ENCODE data around the gene NAGPA.

GRCh38 chr16:5077304-5077703 lies 43.6 kb upstream of the NAGPA start:
- TF ChIP-seq CTCF (IDR thresholded peaks at IDR 0.05) (no peak), E2F4 (CRISPR knock-in tag; IDR thresholded peaks at IDR 0.05; ENCODE audit: borderline replicate concordance, low read depth) (no peak), NR1H2 (CRISPR knock-in tag; IDR thresholded peaks at IDR 0.05) (no peak), ZNF263 (CRISPR knock-in tag; IDR thresholded peaks at IDR 0.05; ENCODE audit: low read depth) (no peak), SOX15 (CRISPR knock-in tag; IDR thresholded peaks at IDR 0.05) (no peak), SP1 (CRISPR knock-in tag; conservative IDR thresholded peaks at IDR 0.05) (no peak), USF2 (CRISPR knock-in tag; IDR thresholded peaks at IDR 0.05) (no peak), E2F5 (CRISPR knock-in tag; IDR thresholded peaks at IDR 0.05) (no peak)

Measured in WTC11 (cell line).